ENCODE data around the gene ABCG4. TPM values are rescaled to one million over a fixed set of nuclear protein-coding genes. Genes with fewer than 3 reads are reported as not detected.
A peak's percentile ranks its signal among the peaks of the same experiment; 100 is the strongest.

ABCG4 gene
- total and polyA plus RNA-seq, 9 of the 15 experiments (the other 6 are each of a cell fraction or from before 2014, with no cell fraction given): 0.03 to 0.11 (median 0.07) TPM; not detected in 4

DNA sequence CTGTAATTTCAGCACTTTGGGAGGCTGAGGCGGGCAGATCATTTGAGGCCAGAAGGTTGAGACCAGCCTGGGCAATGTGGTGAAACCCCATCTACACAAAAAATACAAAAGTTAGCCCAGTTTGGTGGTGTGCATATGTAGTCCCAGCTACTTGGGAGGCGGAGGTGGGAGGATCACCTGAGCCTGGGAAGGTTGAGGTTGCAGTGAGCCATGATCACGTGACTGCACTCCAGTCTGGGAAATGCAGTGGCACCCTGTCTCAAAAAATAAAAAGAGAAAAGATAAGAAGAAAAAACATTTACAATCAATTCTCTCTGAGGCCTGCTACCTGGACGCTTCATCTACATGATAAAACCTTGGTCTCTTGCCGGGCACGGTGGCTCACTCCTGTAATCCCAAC, 50.1 kb downstream of the ABCG4 start:
- no peak for FAIRE-seq
- in situ Hi-C loops (cut with MboI): loop anchor here (5.0 kb wide), 1 partner anchor 97 kb away; the partner anchor contains the start of gene DPAGT1
- Histone ChIP-seq H3K27me3 (ENCODE audit: control insufficient read depth in 2 of 2, insufficient read depth in 2 of 2, low read length in 2 of 2) (no peaks in the 10 kb centered on the region), H3K9me3 (replicated peaks; ENCODE audit: control insufficient read depth, insufficient read depth, low read depth, low read length) (no peaks in the 10 kb centered on the region), H3K4me3 (no peak overlapping the region), H3K27ac (ENCODE audit: extremely low read depth, low read depth, low read length) (no peak overlapping the region), H3K4me2 (ENCODE audit: insufficient read depth, low read length) (no peak overlapping the region), H3K9me1 (ENCODE audit: control insufficient read depth, insufficient read depth, low read length) (no peaks in the 10 kb centered on the region), H3K4me1 (replicated peaks in 1 of 2; ENCODE audit: control insufficient read depth in 2 of 2, insufficient read depth in 2 of 2, low read length in 2 of 2) (peaks cover 0 to 3% of the 10 kb centered on the region in 2 experiments; a peak in 2 of 5 replicates), H2AFZ (ENCODE audit: low read depth, low read length) (no peak overlapping the region), H3K36me3 (ENCODE audit: control insufficient read depth, insufficient read depth, low read length) (no peaks in the 10 kb centered on the region), H4K20me1 (replicated peaks; ENCODE audit: control insufficient read depth, insufficient read depth, low read length) (no peaks in the 10 kb centered on the region), H3K79me2 (ENCODE audit: control insufficient read depth, insufficient read depth, low read length) (no peaks in the 10 kb centered on the region), H3K9ac (ENCODE audit: insufficient read depth in 1 of 2, low read depth in 2 of 2, low read length in 2 of 2) (no peak overlapping the region; a peak in 1 of 4 replicates)
- intact Hi-C loops (cut with micrococcal nuclease): no loop called here
- ATAC-seq: no peak
- CTCF ChIA-PET (ENCODE audit: low intra/inter-chr PET ratio): interaction anchor here (0.7 kb wide), 1 partner anchor 46 kb away, joined by 3 read pairs; no protein-coding TSS in a partner anchor
- POLR2A ChIA-PET: no interaction called here
- 67% methylated on average over 6 of the region's 6 CpGs for WGBS (ENCODE audit: insufficient coverage, low coverage, missing lambda C conversion rate)
- no peak for DNase-seq (ENCODE audit: extremely low read depth in 1 of 4, low spot score in 3 of 4)
- no peak for TF ChIP-seq TBP (optimal IDR thresholded peaks at IDR 0.05; ENCODE audit: low read depth, low read length)
- no peak for TF ChIP-seq SMARCE1 (IDR thresholded peaks at IDR 0.05)
- peak; percentile 83 for TF ChIP-seq RAD51 (IDR thresholded peaks at IDR 0.05; ENCODE audit: borderline replicate concordance, low read depth)
- no peak for TF ChIP-seq TCF3 (CRISPR knock-in tag; IDR thresholded peaks at IDR 0.05)
- TF ChIP-seq ZBTB7A (IDR thresholded peaks at IDR 0.05; ENCODE audit: borderline replicate concordance, control insufficient read depth, low read depth, low read length): no peak
- TF ChIP-seq, protein P1, sequence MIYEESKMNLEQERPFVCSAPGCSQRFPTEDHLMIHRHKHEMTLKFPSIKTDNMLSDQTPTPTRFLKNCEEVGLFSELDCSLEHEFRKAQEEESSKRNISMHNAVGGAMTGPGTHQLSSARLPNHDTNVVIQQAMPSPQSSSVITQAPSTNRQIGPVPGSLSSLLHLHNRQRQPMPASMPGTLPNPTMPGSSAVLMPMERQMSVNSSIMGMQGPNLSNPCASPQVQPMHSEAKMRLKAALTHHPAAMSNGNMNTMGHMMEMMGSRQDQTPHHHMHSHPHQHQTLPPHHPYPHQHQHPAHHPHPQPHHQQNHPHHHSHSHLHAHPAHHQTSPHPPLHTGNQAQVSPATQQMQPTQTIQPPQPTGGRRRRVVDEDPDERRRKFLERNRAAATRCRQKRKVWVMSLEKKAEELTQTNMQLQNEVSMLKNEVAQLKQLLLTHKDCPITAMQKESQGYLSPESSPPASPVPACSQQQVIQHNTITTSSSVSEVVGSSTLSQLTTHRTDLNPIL (CRISPR knock-in tag; IDR thresholded peaks at IDR 0.05): no peak
- TF ChIP-seq TOE1 (IDR thresholded peaks at IDR 0.05; ENCODE audit: borderline replicate concordance): peak; percentile 85; the same call in 1 of the 2 replicates
- no peak for TF ChIP-seq TOE1 (CRISPR knock-in tag; IDR thresholded peaks at IDR 0.05; ENCODE audit: borderline replicate concordance, low read depth)
- TF ChIP-seq, protein P2, sequence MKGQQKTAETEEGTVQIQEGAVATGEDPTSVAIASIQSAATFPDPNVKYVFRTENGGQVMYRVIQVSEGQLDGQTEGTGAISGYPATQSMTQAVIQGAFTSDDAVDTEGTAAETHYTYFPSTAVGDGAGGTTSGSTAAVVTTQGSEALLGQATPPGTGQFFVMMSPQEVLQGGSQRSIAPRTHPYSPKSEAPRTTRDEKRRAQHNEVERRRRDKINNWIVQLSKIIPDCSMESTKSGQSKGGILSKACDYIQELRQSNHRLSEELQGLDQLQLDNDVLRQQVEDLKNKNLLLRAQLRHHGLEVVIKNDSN (CRISPR knock-in tag; IDR thresholded peaks at IDR 0.05): peak; percentile 57
- no peak for TF ChIP-seq ARID2 (IDR thresholded peaks at IDR 0.05)
- TF ChIP-seq CBFA2T2 (conservative IDR thresholded peaks at IDR 0.05): 0 out of 2 replicates have a peak, but pooled peaks have one; percentile 37
- TF ChIP-seq ATF7 (IDR thresholded peaks at IDR 0.05): no peak
- TF ChIP-seq, protein P3, sequence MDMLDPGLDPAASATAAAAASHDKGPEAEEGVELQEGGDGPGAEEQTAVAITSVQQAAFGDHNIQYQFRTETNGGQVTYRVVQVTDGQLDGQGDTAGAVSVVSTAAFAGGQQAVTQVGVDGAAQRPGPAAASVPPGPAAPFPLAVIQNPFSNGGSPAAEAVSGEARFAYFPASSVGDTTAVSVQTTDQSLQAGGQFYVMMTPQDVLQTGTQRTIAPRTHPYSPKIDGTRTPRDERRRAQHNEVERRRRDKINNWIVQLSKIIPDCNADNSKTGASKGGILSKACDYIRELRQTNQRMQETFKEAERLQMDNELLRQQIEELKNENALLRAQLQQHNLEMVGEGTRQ (CRISPR knock-in tag; IDR thresholded peaks at IDR 0.05): peak; percentile 63; the same call in 1 of the 2 replicates
- no peak for TF ChIP-seq MTA2 (IDR thresholded peaks at IDR 0.05; ENCODE audit: low read depth)
- no peak for TF ChIP-seq SPI1 (IDR thresholded peaks at IDR 0.05; ENCODE audit: borderline replicate concordance, low read depth, low read length)
- TF ChIP-seq, protein P4, sequence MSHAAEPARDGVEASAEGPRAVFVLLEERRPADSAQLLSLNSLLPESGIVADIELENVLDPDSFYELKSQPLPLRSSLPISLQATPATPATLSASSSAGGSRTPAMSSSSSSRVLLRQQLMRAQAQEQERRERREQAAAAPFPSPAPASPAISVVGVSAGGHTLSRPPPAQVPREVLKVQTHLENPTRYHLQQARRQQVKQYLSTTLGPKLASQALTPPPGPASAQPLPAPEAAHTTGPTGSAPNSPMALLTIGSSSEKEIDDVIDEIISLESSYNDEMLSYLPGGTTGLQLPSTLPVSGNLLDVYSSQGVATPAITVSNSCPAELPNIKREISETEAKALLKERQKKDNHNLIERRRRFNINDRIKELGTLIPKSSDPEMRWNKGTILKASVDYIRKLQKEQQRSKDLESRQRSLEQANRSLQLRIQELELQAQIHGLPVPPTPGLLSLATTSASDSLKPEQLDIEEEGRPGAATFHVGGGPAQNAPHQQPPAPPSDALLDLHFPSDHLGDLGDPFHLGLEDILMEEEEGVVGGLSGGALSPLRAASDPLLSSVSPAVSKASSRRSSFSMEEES (CRISPR knock-in tag; IDR thresholded peaks at IDR 0.05): peak; percentile 86
- TF ChIP-seq ETV1 (tag; conservative IDR thresholded peaks at IDR 0.05; ENCODE audit: low read depth): no peak
- BruUV-seq (replicated peaks): no TSS peak
